ENCODE data around the gene ITFG1.

ITFG1 gene

DNA sequence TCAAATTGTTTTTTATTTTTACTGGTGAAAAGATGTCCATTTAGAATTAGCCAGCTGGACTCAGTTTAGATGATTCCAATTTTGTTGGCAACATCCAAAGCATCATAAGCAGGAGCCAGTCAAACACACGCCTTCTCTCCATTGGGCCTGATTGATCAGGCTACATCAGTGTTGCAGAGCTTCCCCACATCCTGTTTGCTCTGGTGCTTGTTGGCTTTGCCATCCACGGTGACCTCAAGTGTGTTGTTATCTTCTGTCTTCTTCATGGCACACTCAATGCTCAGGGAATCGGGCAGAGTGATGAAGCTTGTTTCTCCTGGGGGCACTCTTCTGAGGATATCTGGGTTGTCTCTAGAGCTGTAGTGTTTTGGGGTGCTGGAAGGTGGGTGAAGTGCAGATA lies 310.8 kb downstream of the ITFG1 start:
- TF ChIP-seq, protein P1, sequence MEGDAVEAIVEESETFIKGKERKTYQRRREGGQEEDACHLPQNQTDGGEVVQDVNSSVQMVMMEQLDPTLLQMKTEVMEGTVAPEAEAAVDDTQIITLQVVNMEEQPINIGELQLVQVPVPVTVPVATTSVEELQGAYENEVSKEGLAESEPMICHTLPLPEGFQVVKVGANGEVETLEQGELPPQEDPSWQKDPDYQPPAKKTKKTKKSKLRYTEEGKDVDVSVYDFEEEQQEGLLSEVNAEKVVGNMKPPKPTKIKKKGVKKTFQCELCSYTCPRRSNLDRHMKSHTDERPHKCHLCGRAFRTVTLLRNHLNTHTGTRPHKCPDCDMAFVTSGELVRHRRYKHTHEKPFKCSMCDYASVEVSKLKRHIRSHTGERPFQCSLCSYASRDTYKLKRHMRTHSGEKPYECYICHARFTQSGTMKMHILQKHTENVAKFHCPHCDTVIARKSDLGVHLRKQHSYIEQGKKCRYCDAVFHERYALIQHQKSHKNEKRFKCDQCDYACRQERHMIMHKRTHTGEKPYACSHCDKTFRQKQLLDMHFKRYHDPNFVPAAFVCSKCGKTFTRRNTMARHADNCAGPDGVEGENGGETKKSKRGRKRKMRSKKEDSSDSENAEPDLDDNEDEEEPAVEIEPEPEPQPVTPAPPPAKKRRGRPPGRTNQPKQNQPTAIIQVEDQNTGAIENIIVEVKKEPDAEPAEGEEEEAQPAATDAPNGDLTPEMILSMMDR (IDR thresholded peaks at IDR 0.05; ENCODE audit: low read depth, low read length, missing control alignments), result no peak
- Histone ChIP-seq H3K4me3 (ENCODE audit: low read depth, low read length) (no peak overlapping the region), H3K36me3 (replicated peaks) (no peaks in the 10 kb centered on the region), H3K27me3 (replicated peaks) (no peaks in the 10 kb centered on the region), H3K27ac (no peak overlapping the region)
- in situ Hi-C loops (cut with HindIII; ENCODE audit: low pct_ligation_motif_present, low sequenced_read_pairs), result no loop called here
- no peak for DNase-seq

DNA sequence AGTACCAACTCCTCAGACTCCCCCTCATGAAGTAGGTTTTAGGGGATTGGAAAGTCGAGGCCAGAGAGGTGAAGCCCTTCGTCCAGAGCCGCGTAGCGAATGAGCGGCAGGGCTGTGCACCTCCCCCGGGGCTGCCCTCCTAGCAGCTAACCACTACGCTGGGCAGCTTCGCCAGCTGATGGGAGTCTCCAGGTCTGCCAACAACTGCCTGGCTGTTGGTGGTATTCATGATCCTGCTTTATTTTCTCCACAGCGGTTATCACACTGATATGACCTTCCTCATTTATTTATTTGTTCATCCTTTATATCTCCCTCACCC lies 316.3 kb downstream of the ITFG1 start:
- in situ Hi-C loops (cut with HindIII; ENCODE audit: low pct_ligation_motif_present, low sequenced_read_pairs), result no loop called here
- Histone ChIP-seq H3K27ac (no peak overlapping the region), H3K4me3 (ENCODE audit: low read depth, low read length) (peak overlapping the region; percentile 56), H3K36me3 (replicated peaks) (no peaks in the 10 kb centered on the region), H3K27me3 (replicated peaks) (no peaks in the 10 kb centered on the region)
- DNase-seq, result no peak
- TF ChIP-seq, protein P1 (IDR thresholded peaks at IDR 0.05; ENCODE audit: low read depth, low read length, missing control alignments), result no peak

DNA sequence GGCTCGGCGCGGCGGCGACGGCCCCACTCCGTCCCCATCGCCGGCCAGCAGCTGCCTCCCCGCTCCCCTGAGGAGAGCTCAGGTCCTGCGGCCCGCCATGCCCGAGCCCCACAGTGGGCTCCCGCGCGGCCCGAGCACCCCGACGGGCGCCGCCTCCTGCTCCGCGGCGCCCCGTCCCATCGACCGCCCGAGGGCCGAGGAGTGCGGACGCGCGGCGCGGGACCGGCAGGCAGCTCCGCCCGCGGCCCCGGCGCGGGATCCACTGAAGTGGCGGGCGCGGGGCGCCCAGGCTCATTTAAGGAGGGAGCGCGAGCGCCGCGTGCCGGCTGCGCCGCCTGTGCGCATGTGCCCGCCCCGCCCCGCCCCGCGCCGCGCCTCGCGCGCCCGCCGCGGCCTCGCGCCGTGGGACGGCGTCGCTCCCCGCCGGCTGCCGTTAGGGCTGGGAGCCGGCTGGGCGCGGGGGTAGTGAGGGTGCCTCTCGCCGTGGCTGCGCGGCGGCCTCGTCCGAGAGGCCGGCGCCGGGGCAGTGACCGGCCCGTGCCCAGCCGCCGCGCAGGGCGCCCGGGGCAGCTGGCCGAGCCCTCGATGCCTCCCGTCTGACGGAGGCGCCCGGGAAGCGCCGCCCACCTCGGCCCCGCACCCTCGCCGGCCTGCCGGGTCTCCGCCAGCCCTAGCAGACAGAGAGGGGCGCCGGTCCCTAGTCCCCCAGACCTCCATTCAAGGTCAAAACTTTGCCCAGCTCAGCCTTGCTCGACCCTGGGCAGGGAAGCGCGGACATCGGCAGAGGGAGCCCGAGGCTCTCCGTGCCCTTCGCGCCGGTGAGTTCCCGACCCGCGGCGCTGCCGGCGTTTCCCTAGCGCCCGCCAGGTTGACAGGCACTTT lies 316.9 kb downstream of the ITFG1 start, which contains the start of gene NETO2:
Gene NETO2 (minus strand): TSS at position 269 of the 882 bp plus-strand sequence. CDS start 333 bp downstream, outside the sequence.
- no peaks in the 10 kb centered on the region for H3K27me3 ChIP-seq (replicated peaks)
- H3K27ac ChIP-seq, result peak within 1 kb of the TSS; percentile 64
- no peaks in the 10 kb centered on the region for H3K36me3 ChIP-seq (replicated peaks)
- H3K4me3 ChIP-seq (ENCODE audit: low read depth, low read length), result peak within 1 kb of the TSS; percentile 65
- TF ChIP-seq, protein P1 (IDR thresholded peaks at IDR 0.05; ENCODE audit: low read depth, low read length, missing control alignments), result peak; percentile 76
- peak; percentile 19 for DNase-seq
- in situ Hi-C loops (cut with HindIII; ENCODE audit: low pct_ligation_motif_present, low sequenced_read_pairs), result no loop called here

DNA sequence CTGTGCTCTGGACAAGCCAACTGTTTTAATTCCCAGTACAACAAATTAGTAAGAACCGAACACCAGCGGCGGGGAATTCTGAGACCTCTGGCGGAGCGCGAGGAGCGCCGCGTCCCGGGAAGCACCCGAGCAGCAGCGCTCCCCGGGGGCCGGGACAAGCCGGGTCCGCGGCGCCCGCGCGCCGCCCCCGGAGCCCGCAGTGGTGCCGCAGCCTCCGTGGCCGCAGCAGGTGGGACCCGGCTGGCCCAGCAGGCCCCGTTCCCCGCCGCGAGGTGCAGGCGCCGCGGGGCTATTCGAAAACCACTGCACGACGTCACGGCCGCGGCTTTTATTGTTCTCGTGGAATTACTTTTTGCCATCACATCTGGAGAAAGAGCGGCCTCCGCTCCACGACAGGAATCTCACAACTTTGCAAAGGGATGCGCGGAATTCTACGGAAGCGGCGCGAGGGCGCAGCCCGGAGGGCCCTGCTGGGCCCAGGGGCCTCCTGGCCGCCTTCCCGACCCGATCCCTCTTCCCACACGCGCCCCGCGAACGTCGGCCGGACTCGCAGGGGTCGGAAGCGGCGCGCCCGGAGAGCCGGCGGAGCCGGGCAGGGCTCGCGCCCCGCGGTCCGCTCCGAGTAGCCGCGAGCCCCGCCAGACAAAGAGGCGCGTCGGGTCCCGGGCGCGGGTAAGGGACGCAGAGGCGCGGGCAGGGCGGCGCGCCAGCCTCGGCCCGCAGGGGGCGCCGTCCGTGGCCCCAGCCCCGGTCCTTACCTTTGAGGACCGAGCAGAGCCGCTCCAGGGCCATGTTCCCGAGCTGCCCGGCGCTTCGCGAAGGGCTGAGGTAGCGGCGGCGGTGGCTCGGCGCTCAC lies 317.8 kb downstream of the ITFG1 start:
- peak; percentile 51 for DNase-seq
- in situ Hi-C loops (cut with HindIII; ENCODE audit: low pct_ligation_motif_present, low sequenced_read_pairs), result no loop called here
- no peaks in the 10 kb centered on the region for H3K27me3 ChIP-seq (replicated peaks)
- H3K36me3 ChIP-seq (replicated peaks), result no peaks in the 10 kb centered on the region
- peak overlapping the region; percentile 64 for H3K27ac ChIP-seq
- peak overlapping the region; percentile 65 for H3K4me3 ChIP-seq (ENCODE audit: low read depth, low read length)
- TF ChIP-seq, protein P1 (IDR thresholded peaks at IDR 0.05; ENCODE audit: low read depth, low read length, missing control alignments), result peak; percentile 46

DNA sequence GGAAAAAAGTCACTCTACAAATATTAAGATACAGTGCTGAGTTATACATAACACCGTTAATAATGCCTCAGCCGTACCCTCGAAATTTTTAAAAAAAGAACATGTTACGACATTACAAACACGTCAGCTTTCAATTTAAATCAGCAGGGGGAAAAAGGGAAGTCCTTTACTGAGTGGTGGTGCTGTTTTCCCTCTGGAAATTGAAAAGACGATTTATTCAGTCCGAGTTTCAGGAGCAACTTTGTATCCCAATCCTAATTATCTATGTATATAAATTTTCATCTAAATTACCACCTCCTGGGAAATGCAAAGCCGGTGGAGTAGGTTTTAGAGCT lies 318.4 kb downstream of the ITFG1 start:
- in situ Hi-C loops (cut with HindIII; ENCODE audit: low pct_ligation_motif_present, low sequenced_read_pairs), result no loop called here
- peak; percentile 12 for DNase-seq

More for the DNA sequence above, 318.4 kb downstream of the ITFG1 start:
- no peaks in the 10 kb centered on the region for H3K27me3 ChIP-seq (replicated peaks)
- H3K27ac ChIP-seq, result peak overlapping the region; percentile 64
- TF ChIP-seq, protein P1 (IDR thresholded peaks at IDR 0.05; ENCODE audit: low read depth, low read length, missing control alignments), result no peak
- peak overlapping the region; percentile 65 for H3K4me3 ChIP-seq (ENCODE audit: low read depth, low read length)
- no peaks in the 10 kb centered on the region for H3K36me3 ChIP-seq (replicated peaks)
